Skeletal muscle satellite cell (primary cell): ENCODE measurements around the gene RPL38.
"Not testable (repeated sequence)": the region's sequence is repeated elsewhere in the genome, so short reads cannot be mapped to it uniquely, and the experiment has no call there.

ENCODE experiments used
- H3K27me3 ChIP-seq: 2 replicates; pipeline ENCODE4 v1.7.0; 2013; ENCODE audit warnings: low read length; ENCODE audit not compliant: control insufficient read depth, insufficient read depth
- H3K36me3 ChIP-seq: 2 replicates; pipeline ENCODE4 v1.7.0; 2013; ENCODE audit warnings: mild to moderate bottlenecking, control low read depth, low read length; ENCODE audit not compliant: insufficient read depth
- H3K4me1 ChIP-seq: 2 replicates; pipeline ENCODE4 v1.7.0; 2013; ENCODE audit warnings: low read length; ENCODE audit not compliant: control insufficient read depth, insufficient read depth
- H3K4me2 ChIP-seq: 2 replicates; pipeline ENCODE4 v1.7.0; 2013; ENCODE audit warnings: mild to moderate bottlenecking, low read length
- H3K4me3 ChIP-seq: 2 replicates; pipeline ENCODE4 v1.7.0; 2013; ENCODE audit warnings: low read length
- H3K9ac ChIP-seq: 2 replicates; pipeline ENCODE4 v1.7.0; 2013; ENCODE audit warnings: mild to moderate bottlenecking, low read depth, low read length, moderate library complexity
- H3K9me3 ChIP-seq: replicated peaks from 2 replicates; pipeline ENCODE4 v1.7.0; 2013; ENCODE audit warnings: mild to moderate bottlenecking, control low read depth, low read length

The RPL38 gene

GRCh38 chr17:74185571-74186185 is 17.8 kb upstream of the RPL38 start:
- H3K9me3 ChIP-seq = no peaks in the 10 kb centered on the region
- peaks cover 3% of the 10 kb centered on the region for H3K27me3 ChIP-seq
- H3K4me1 ChIP-seq = no peaks in the 10 kb centered on the region
- H3K4me2 ChIP-seq = no peak overlapping the region
- H3K9ac ChIP-seq = no peak overlapping the region
- H3K36me3 ChIP-seq = no peaks in the 10 kb centered on the region
- H3K4me3 ChIP-seq = no peak overlapping the region

GRCh38 chr17:74186498-74186897 is 17.0 kb upstream of the RPL38 start:
- no peaks in the 10 kb centered on the region for H3K27me3 ChIP-seq
- no peak overlapping the region for H3K4me3 ChIP-seq
- H3K4me2 ChIP-seq = no peak overlapping the region
- no peaks in the 10 kb centered on the region for H3K36me3 ChIP-seq
- no peaks in the 10 kb centered on the region for H3K4me1 ChIP-seq
- H3K9me3 ChIP-seq = no peaks in the 10 kb centered on the region
- no peak overlapping the region for H3K9ac ChIP-seq

- Histone ChIP-seq H3K4me1 (peaks cover under 1% of the 10 kb centered on the region), H3K36me3 (no peaks in the 10 kb centered on the region)
These were observed 15.7 kb upstream of the RPL38 start for GRCh38 chr17:74187761-74188160.

GRCh38 chr17:74188687-74189086 is 14.8 kb upstream of the RPL38 start:
- H3K4me2 ChIP-seq, H3K4me3 ChIP-seq, H3K27me3 ChIP-seq, H3K4me1 ChIP-seq, H3K36me3 ChIP-seq, H3K9ac ChIP-seq, H3K9me3 ChIP-seq: not testable (repeated sequence)

More at GRCh38 chr17:74187761-74188160, 15.7 kb upstream of the RPL38 start:
- Histone ChIP-seq H3K9ac (no peak overlapping the region), H3K4me3 (no peak overlapping the region), H3K27me3 (no peaks in the 10 kb centered on the region), H3K4me2 (no peak overlapping the region), H3K9me3 (no peaks in the 10 kb centered on the region)

GRCh38 chr17:74190154-74190553 is 13.3 kb upstream of the RPL38 start:
- H3K4me2 ChIP-seq = no peak overlapping the region
- H3K36me3 ChIP-seq = no peaks in the 10 kb centered on the region
- H3K4me3 ChIP-seq = no peak overlapping the region
- H3K4me1 ChIP-seq = peaks cover 11% of the 10 kb centered on the region
- no peak overlapping the region for H3K9ac ChIP-seq
- peaks cover 4% of the 10 kb centered on the region for H3K27me3 ChIP-seq
- no peaks in the 10 kb centered on the region for H3K9me3 ChIP-seq

- H3K36me3 ChIP-seq = no peaks in the 10 kb centered on the region
- H3K4me2 ChIP-seq = no peak overlapping the region
- peaks cover 11% of the 10 kb centered on the region for H3K4me1 ChIP-seq
- peaks cover 10% of the 10 kb centered on the region for H3K27me3 ChIP-seq
- no peak overlapping the region for H3K9ac ChIP-seq
- no peak overlapping the region for H3K4me3 ChIP-seq
- H3K9me3 ChIP-seq = no peaks in the 10 kb centered on the region
These were observed 12.6 kb upstream of the RPL38 start for GRCh38 chr17:74190807-74191406.

- Histone ChIP-seq H3K4me2 (peak overlapping the region; percentile 17), H3K4me3 (peak overlapping the region; percentile 22), H3K27me3 (peaks cover 20% of the 10 kb centered on the region), H3K9ac (no peak overlapping the region), H3K4me1 (peaks cover 11% of the 10 kb centered on the region), H3K9me3 (no peaks in the 10 kb centered on the region), H3K36me3 (no peaks in the 10 kb centered on the region)
These were observed 10.3 kb upstream of the RPL38 start for GRCh38 chr17:74192950-74193781.

GRCh38 chr17:74194682-74195081 is 8.8 kb upstream of the RPL38 start:
- Histone ChIP-seq H3K4me1 (peaks cover 11% of the 10 kb centered on the region), H3K36me3 (no peaks in the 10 kb centered on the region), H3K9me3 (no peaks in the 10 kb centered on the region), H3K27me3 (peaks cover 20% of the 10 kb centered on the region), H3K4me2 (no peak overlapping the region), H3K9ac (no peak overlapping the region), H3K4me3 (no peak overlapping the region)

GRCh38 chr17:74196541-74197317 is 6.7 kb upstream of the RPL38 start:
- Histone ChIP-seq H3K9me3 (no peaks in the 10 kb centered on the region), H3K4me3 (no peak overlapping the region), H3K9ac (no peak overlapping the region), H3K27me3 (peaks cover 37% of the 10 kb centered on the region), H3K4me1 (peaks cover 11% of the 10 kb centered on the region), H3K36me3 (no peaks in the 10 kb centered on the region), H3K4me2 (no peak overlapping the region)

GRCh38 chr17:74197801-74198200 is 5.7 kb upstream of the RPL38 start:
- Histone ChIP-seq H3K9ac (no peak overlapping the region), H3K4me3 (no peak overlapping the region), H3K9me3 (no peaks in the 10 kb centered on the region)

GRCh38 chr17:74198694-74199093 is 4.8 kb upstream of the RPL38 start:
- Histone ChIP-seq H3K4me1 (peaks cover 1% of the 10 kb centered on the region), H3K9me3 (no peaks in the 10 kb centered on the region), H3K9ac (no peak overlapping the region)

More at GRCh38 chr17:74197801-74198200, 5.7 kb upstream of the RPL38 start:
- Histone ChIP-seq H3K27me3 (peaks cover 42% of the 10 kb centered on the region), H3K4me1 (peaks cover 10% of the 10 kb centered on the region), H3K36me3 (no peaks in the 10 kb centered on the region), H3K4me2 (no peak overlapping the region)

More at GRCh38 chr17:74198694-74199093, 4.8 kb upstream of the RPL38 start:
- peaks cover under 1% of the 10 kb centered on the region for H3K36me3 ChIP-seq
- no peak overlapping the region for H3K4me3 ChIP-seq
- H3K4me2 ChIP-seq = no peak overlapping the region
- H3K27me3 ChIP-seq = peaks cover 42% of the 10 kb centered on the region
